Lower leg skin (tissue), 4 donors: Measurements from ENCODE around the gene SPC24. TPM values are rescaled to one million over a fixed set of nuclear protein-coding genes. Genes with fewer than 3 reads are reported as not detected.

Experiments
- DNase-seq, 2 donors: peaks; one replicate each; pipeline ENCODE4 v3.0.0-alpha.2; 2019; ENCODE audit warnings: low spot score in 2 of 2
- H3K4me3 ChIP-seq: fragments of 200-600 bp; sonication (generic); 2 replicates; pipeline ENCODE4 v1.5.1; 2017; ENCODE audit warnings: mild to moderate bottlenecking, low read depth; ENCODE audit not compliant: poor library complexity, severe bottlenecking
- POLR2A ChIP-seq, 2 donors: fragments of 450-650 bp; IDR thresholded peaks; one replicate each; pipeline ENCODE4 v1.6.1; 2016 to 2017; ENCODE audit warnings: antibody characterized with exemption in 2 of 2, mild to moderate bottlenecking in 1 of 2, moderate library complexity in 1 of 2
- WGBS, 2 donors: methylation state at CpG; one replicate each; pipeline ENCODE4 v1.1.5; 2018; 5-methylcytosine and 5-hydroxymethylcytosine counted together
- intact Hi-C: fragments of 100-400 bp; cut with DNase I; formaldehyde crosslinking; loops from one replicate; pipeline ENCODE4 v1.15.0; 2023; ENCODE audit warnings: low total_unique reads
- total RNA-seq, 4 donors: library from RNA; depleted of rRNA; stranded (reverse); fragments of >200 nt; gene quantifications; one replicate each; pipeline ENCODE4 v1.1.0, GENCODE V29; 2016
- TF ChIP-seq, protein P1 (sequence below), 3 donors: fragments of 450-650 bp; IDR thresholded peaks; one replicate each; pipeline ENCODE4 v1.5.1; 2016; ENCODE audit warnings: antibody characterized with exemption in 3 of 3, mild to moderate bottlenecking in 3 of 3, moderate library complexity in 2 of 3

The SPC24 gene, protein sequence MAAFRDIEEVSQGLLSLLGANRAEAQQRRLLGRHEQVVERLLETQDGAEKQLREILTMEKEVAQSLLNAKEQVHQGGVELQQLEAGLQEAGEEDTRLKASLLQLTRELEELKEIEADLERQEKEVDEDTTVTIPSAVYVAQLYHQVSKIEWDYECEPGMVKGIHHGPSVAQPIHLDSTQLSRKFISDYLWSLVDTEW
- total RNA-seq, result 1 to 10 TPM in 2 of 4 donors, under 1 TPM in 2; 0.17 to 8.5 (median 0.82) TPM

DNA sequence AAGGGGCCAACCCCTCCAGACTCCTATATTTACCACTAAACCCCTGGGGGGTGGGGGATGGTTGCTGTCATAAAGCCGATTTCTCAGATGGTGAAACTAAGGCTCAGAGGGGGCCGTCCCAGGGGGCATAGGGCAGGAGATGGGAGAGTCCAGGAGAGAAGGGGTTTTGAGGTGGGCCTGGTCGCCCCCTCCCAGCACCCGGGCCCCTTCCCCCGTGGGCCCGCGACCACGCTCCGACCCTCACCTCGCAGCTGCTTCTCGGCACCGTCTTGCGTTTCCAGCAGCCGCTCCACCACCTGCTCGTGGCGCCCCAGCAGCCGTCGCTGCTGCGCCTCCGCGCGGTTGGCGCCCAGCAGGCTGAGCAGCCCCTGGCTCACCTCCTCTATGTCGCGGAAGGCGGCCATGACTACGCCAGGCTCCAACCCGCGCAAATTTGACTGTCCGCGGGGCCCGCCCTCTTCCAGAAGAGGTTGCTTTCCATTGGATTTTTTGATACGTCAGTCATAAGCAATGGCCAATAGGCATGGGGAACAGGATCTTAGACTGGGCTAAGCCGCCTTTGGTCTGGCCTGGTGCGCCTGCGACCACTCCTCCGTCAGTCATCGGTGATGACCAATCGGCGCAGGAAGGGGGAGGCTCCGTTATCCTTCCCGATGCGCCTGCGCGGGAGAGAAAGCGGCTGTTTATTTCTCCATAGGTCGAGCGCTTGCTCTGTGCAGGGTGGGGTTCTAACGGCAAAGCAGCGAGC lies at the start of gene SPC24:
Gene SPC24 (minus strand): TSS at position 410 of the 748 bp plus-strand sequence. CDS start 6 bp downstream, at position 404.
- intact Hi-C loops, result no loop called here
- 2% methylated on average over 42 to 50 of the region's 50 CpGs for WGBS, 2 donors
- DNase-seq, result peak; percentile 93 to 98
- TF ChIP-seq, protein P1, sequence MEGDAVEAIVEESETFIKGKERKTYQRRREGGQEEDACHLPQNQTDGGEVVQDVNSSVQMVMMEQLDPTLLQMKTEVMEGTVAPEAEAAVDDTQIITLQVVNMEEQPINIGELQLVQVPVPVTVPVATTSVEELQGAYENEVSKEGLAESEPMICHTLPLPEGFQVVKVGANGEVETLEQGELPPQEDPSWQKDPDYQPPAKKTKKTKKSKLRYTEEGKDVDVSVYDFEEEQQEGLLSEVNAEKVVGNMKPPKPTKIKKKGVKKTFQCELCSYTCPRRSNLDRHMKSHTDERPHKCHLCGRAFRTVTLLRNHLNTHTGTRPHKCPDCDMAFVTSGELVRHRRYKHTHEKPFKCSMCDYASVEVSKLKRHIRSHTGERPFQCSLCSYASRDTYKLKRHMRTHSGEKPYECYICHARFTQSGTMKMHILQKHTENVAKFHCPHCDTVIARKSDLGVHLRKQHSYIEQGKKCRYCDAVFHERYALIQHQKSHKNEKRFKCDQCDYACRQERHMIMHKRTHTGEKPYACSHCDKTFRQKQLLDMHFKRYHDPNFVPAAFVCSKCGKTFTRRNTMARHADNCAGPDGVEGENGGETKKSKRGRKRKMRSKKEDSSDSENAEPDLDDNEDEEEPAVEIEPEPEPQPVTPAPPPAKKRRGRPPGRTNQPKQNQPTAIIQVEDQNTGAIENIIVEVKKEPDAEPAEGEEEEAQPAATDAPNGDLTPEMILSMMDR (IDR thresholded peaks at IDR 0.05), result no peak
- TF ChIP-seq POLR2A (IDR thresholded peaks at IDR 0.05), result no peak
- peak within 1 kb of the TSS; percentile 27 for H3K4me3 ChIP-seq

DNA sequence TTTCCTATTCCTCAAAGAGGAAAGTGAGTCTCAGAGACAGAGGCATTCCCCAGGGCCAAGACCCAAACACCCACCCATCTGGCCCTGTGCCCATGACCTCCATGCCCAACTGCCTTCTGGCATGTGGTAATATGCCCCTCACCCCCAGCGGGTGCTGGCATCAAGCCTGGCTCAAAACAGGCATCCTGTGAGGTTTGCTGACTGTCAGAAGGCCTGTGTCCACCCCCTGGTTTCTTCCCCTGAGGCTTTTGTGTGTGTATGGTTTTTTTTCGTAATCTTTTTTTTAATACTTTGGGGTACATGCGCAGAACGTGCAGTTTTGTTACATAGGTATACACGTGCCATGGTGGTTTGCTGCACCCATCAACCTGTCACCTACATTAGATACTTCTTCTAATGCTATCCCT lies 49.4 kb upstream of the SPC24 start:
- intact Hi-C loops, result loop anchor here (10.0 kb wide), 1 partner anchor 80 kb away; no protein-coding TSS in a partner anchor
- 45 to 59% methylated on average over 5 of the region's 5 CpGs for WGBS, 2 donors
- peak in 1 of 2 donors; percentile 38 for DNase-seq
- H3K4me3 ChIP-seq, result no peak overlapping the region
- TF ChIP-seq, protein P1 (IDR thresholded peaks at IDR 0.05), result no peak
- TF ChIP-seq POLR2A (IDR thresholded peaks at IDR 0.05), result no peak

DNA sequence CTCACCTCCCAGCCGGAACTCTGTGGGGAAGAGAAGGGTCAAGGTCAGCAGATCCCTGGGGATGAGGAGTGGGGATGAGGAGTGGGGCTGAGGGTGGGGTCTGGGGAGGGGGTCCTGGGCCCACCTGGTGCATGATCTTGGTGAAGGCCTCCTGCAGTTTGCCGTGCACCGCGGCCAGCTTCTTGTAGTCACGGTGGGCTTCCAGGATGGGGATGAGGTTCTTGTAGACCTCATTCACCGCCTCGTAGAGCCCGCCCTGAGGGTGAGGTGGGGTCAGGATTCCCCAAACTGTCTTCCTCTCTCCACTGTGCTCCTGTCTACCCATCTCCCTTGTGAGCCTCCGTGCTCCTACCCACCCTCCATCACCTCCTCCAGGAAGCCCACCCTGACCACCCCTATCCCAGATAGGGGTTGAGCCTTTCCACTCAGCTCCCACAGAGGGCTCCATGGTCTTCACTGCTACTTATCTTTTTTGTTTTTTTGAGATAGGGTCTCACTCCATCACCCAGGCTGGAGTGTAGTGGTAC lies 48.6 kb upstream of the SPC24 start:
- no peak overlapping the region for H3K4me3 ChIP-seq
- TF ChIP-seq, protein P1 (IDR thresholded peaks at IDR 0.05), result no peak
- no peak for TF ChIP-seq POLR2A (IDR thresholded peaks at IDR 0.05)
- no peak for DNase-seq
- intact Hi-C loops, result loop anchor here (10.0 kb wide), 1 partner anchor 79 kb away; no protein-coding TSS in a partner anchor
- whole genome bisulfite sequencing, 2 donors, result 72 to 81% methylated on average over 8 to 9 of the region's 9 CpGs

DNA sequence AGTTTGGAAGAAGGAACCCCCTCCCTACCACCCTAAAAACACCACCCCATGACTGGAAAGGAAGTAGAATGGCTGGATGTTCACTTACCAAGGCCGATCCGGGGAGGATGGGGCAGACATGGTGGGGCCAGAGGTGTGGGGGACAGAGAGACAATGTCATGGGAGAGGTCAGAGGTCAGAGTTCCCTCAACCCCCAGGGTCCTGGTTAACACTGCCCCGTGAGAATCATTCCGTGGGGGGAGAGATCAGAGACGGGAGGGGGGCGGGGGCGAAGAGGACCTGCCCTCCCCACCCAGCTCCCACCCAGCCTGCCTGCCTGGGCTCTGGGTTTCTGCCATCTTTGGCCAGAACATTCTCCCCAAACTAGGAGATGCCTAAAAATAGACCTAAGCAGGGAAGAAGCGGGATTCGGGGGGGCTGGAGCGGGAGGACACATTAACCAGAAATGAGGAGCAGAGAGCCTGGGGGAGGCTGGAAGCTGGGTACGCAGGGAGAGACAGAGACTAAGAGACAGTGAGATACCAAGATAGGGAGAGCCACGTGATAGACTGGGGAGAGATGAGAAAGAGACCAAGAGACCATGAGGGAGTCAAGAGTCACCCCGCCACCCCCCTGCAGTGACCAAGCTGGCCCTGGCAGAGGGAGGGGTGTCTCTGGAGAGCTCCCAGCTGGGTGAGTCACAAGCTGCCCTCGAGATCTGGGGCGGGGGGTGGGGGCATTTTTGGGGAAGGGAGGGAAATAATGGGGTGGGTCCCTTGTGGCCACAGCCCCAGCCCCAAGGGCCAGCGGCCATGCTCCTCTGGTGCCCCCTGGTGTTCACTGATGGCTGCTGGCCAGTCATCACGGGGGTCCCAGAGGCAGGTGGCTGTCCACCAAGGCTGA lies 47.9 kb upstream of the SPC24 start:
- H3K4me3 ChIP-seq, result no peak overlapping the region
- WGBS, 2 donors, result 43 to 44% methylated on average over 14 of the region's 17 CpGs
- peak; percentile 71 to 95 for DNase-seq
- intact Hi-C loops, result loop anchor here (10.0 kb wide), 1 partner anchor 79 kb away; no protein-coding TSS in a partner anchor
- no peak for TF ChIP-seq POLR2A (IDR thresholded peaks at IDR 0.05)
- TF ChIP-seq, protein P1 (IDR thresholded peaks at IDR 0.05), result peak in 1 of 3 donors; percentile 30

DNA sequence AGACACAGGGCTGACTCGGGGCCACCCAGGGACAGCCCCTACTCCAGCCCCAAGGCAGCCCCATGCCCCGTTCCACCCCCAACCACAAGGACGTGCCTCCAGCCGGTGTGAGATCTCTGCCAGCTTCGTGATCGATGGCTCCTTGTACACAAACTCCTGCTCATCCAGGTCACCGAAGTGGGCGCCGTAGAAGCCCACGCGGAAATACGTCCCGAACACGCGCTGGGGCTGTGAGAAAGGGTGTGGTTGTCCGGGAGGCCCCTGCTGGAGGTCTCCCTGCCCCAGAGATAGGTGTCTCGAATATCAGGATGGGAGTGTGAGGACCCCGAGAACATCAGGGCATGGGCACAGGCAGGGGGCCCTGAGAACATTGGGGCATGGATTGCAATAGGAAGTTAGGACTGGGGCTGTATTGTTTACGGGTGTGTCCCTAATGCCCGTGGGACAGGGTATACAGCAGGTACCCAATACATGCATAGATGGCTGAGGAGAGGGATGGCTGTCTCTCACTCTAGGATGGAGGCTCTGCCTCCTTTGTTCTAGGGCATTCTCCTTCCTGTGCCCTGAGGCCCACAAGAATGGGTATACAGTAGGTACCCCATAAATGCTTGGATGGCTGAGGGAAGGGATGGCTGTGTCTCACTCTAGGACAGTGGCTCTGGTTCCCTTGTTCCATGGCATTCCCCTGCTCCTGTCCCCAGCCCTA lies 47.1 kb upstream of the SPC24 start:
- DNase-seq, result no peak
- intact Hi-C loops, result loop anchor here (10.0 kb wide), 1 partner anchor 78 kb away; no protein-coding TSS in a partner anchor
- TF ChIP-seq POLR2A (IDR thresholded peaks at IDR 0.05), result no peak
- TF ChIP-seq, protein P1 (IDR thresholded peaks at IDR 0.05), result no peak
- 79 to 84% methylated on average over 20 of the region's 20 CpGs for WGBS, 2 donors
- H3K4me3 ChIP-seq, result no peak overlapping the region
